ENCODE results near the gene MAP2K3.

Gene MAP2K3

GRCh38 chr17:21248500-21248899 is 36.0 kb upstream of the MAP2K3 start:
- Histone ChIP-seq H3K4ac (ENCODE audit: low read length) (no peak overlapping the region), H3K23ac (ENCODE audit: low read depth, low read length, poor library complexity) (no peak overlapping the region), H2AFZ (ENCODE audit: low read length) (no peak overlapping the region), H3K9me3 (replicated peaks in 1 of 2; ENCODE audit: control insufficient read depth in 2 of 2, insufficient read depth in 1 of 2, low read depth in 1 of 2, low read length in 2 of 2) (no peaks in the 10 kb centered on the region), H2AK5ac (ENCODE audit: low read depth, low read length) (no peak overlapping the region), H2BK5ac (ENCODE audit: low read length) (no peak overlapping the region), H2BK120ac (ENCODE audit: low read depth, low read length) (no peak overlapping the region), H3K18ac (ENCODE audit: low read length) (no peak overlapping the region), H4K91ac (ENCODE audit: low read depth, low read length, poor library complexity) (no peak overlapping the region), H3K79me1 (ENCODE audit: low read depth, low read length) (peaks cover 3% of the 10 kb centered on the region), H3K9ac (ENCODE audit: low read depth, low read length, poor library complexity) (no peak overlapping the region), H3K4me3 (ENCODE audit: low read length in 2 of 2) (no peak overlapping the region), H2BK15ac (ENCODE audit: low read length) (no peak overlapping the region), H4K8ac (ENCODE audit: low read depth, low read length) (no peak overlapping the region), H3K14ac (ENCODE audit: low read length) (no peak overlapping the region), H3K4me2 (ENCODE audit: insufficient read depth, low read length, poor library complexity, severe bottlenecking) (no peak overlapping the region), H3K27me3 (ENCODE audit: control insufficient read depth in 3 of 3, insufficient read depth in 3 of 3, low read depth in 1 of 3, low read length in 3 of 3) (peaks cover 0 to 4% (median 0%) of the 10 kb centered on the region in 3 experiments), H3K27ac (replicated peaks; ENCODE audit: low read length) (no peak overlapping the region), H3K4me1 (ENCODE audit: control insufficient read depth in 2 of 2, insufficient read depth in 1 of 2, low read depth in 1 of 2, low read length in 2 of 2) (peaks cover 0 to 3% of the 10 kb centered on the region in 2 donors), H3K36me3 (replicated peaks in 1 of 2; ENCODE audit: control insufficient read depth in 2 of 2, insufficient read depth in 2 of 2, low read length in 2 of 2) (no peaks in the 10 kb centered on the region), H2BK12ac (ENCODE audit: low read length) (no peak overlapping the region)
- no CpG with 5 or more reads among the region's 4 CpGs for WGBS, 2 donors (ENCODE audit: extremely low coverage in 2 of 2, insufficient read length in 2 of 2, insufficient replicate concordance in 1 of 2)
- no peak for DNase-seq (ENCODE audit: low spot score)

GRCh38 chr17:21249086-21249795 is 35.3 kb upstream of the MAP2K3 start:
- WGBS, 2 donors (ENCODE audit: extremely low coverage in 2 of 2, insufficient read length in 2 of 2, insufficient replicate concordance in 1 of 2): no CpG with 5 or more reads among the region's 12 CpGs
- no peak overlapping the region for H2AFZ ChIP-seq (ENCODE audit: low read length)
- H3K27ac ChIP-seq (replicated peaks; ENCODE audit: low read length): no peak overlapping the region
- H2BK15ac ChIP-seq (ENCODE audit: low read length): no peak overlapping the region
- H3K36me3 ChIP-seq (replicated peaks in 1 of 2; ENCODE audit: control insufficient read depth in 2 of 2, insufficient read depth in 2 of 2, low read length in 2 of 2): no peaks in the 10 kb centered on the region
- H4K8ac ChIP-seq (ENCODE audit: low read depth, low read length): no peak overlapping the region
- H2BK120ac ChIP-seq (ENCODE audit: low read depth, low read length): no peak overlapping the region
- H2BK5ac ChIP-seq (ENCODE audit: low read length): no peak overlapping the region
- H3K23ac ChIP-seq (ENCODE audit: low read depth, low read length, poor library complexity): no peak overlapping the region
- peaks cover 0 to 6% (median 0%) of the 10 kb centered on the region in 3 experiments for H3K27me3 ChIP-seq (ENCODE audit: control insufficient read depth in 3 of 3, insufficient read depth in 3 of 3, low read depth in 1 of 3, low read length in 3 of 3)
- no peak overlapping the region for H3K18ac ChIP-seq (ENCODE audit: low read length)
- H2AK5ac ChIP-seq (ENCODE audit: low read depth, low read length): no peak overlapping the region
- no peak overlapping the region for H3K14ac ChIP-seq (ENCODE audit: low read length)
- H3K4me3 ChIP-seq (ENCODE audit: low read length in 2 of 2): no peak overlapping the region
- no peak overlapping the region for H3K9ac ChIP-seq (ENCODE audit: low read depth, low read length, poor library complexity)
- peaks cover 3% of the 10 kb centered on the region for H3K79me1 ChIP-seq (ENCODE audit: low read depth, low read length)
- no peak for DNase-seq (ENCODE audit: low spot score)
- H2BK12ac ChIP-seq (ENCODE audit: low read length): no peak overlapping the region
- no peak overlapping the region for H3K4ac ChIP-seq (ENCODE audit: low read length)
- H3K4me2 ChIP-seq (ENCODE audit: insufficient read depth, low read length, poor library complexity, severe bottlenecking): no peak overlapping the region
- no peaks in the 10 kb centered on the region for H3K9me3 ChIP-seq (replicated peaks in 1 of 2; ENCODE audit: control insufficient read depth in 2 of 2, insufficient read depth in 1 of 2, low read depth in 1 of 2, low read length in 2 of 2)
- peaks cover 2 to 8% of the 10 kb centered on the region in 2 donors for H3K4me1 ChIP-seq (ENCODE audit: control insufficient read depth in 2 of 2, insufficient read depth in 1 of 2, low read depth in 1 of 2, low read length in 2 of 2)
- no peak overlapping the region for H4K91ac ChIP-seq (ENCODE audit: low read depth, low read length, poor library complexity)

GRCh38 chr17:21249920-21250703 is 34.4 kb upstream of the MAP2K3 start:
- WGBS, 2 donors (ENCODE audit: extremely low coverage in 2 of 2, insufficient read length in 2 of 2, insufficient replicate concordance in 1 of 2): no CpG with 5 or more reads among the region's 7 CpGs
- Histone ChIP-seq H3K27ac (replicated peaks; ENCODE audit: low read length) (no peak overlapping the region), H2AFZ (ENCODE audit: low read length) (no peak overlapping the region), H4K8ac (ENCODE audit: low read depth, low read length) (no peak overlapping the region), H4K91ac (ENCODE audit: low read depth, low read length, poor library complexity) (no peak overlapping the region), H3K27me3 (ENCODE audit: control insufficient read depth in 3 of 3, insufficient read depth in 3 of 3, low read depth in 1 of 3, low read length in 3 of 3) (peaks cover 0 to 6% (median 0%) of the 10 kb centered on the region in 3 experiments), H2BK12ac (ENCODE audit: low read length) (no peak overlapping the region), H3K79me1 (ENCODE audit: low read depth, low read length) (peaks cover 3% of the 10 kb centered on the region), H2BK5ac (ENCODE audit: low read length) (no peak overlapping the region), H2BK15ac (ENCODE audit: low read length) (no peak overlapping the region), H3K4me3 (ENCODE audit: low read length in 2 of 2) (no peak overlapping the region), H3K9ac (ENCODE audit: low read depth, low read length, poor library complexity) (no peak overlapping the region), H3K4me2 (ENCODE audit: insufficient read depth, low read length, poor library complexity, severe bottlenecking) (no peak overlapping the region), H3K4ac (ENCODE audit: low read length) (no peak overlapping the region), H3K18ac (ENCODE audit: low read length) (no peak overlapping the region), H3K9me3 (replicated peaks in 1 of 2; ENCODE audit: control insufficient read depth in 2 of 2, insufficient read depth in 1 of 2, low read depth in 1 of 2, low read length in 2 of 2) (no peaks in the 10 kb centered on the region), H3K4me1 (ENCODE audit: control insufficient read depth in 2 of 2, insufficient read depth in 1 of 2, low read depth in 1 of 2, low read length in 2 of 2) (peaks cover 2 to 8% of the 10 kb centered on the region in 2 donors), H2AK5ac (ENCODE audit: low read depth, low read length) (no peak overlapping the region), H2BK120ac (ENCODE audit: low read depth, low read length) (no peak overlapping the region), H3K23ac (ENCODE audit: low read depth, low read length, poor library complexity) (no peak overlapping the region), H3K14ac (ENCODE audit: low read length) (no peak overlapping the region), H3K36me3 (replicated peaks in 1 of 2; ENCODE audit: control insufficient read depth in 2 of 2, insufficient read depth in 2 of 2, low read length in 2 of 2) (no peaks in the 10 kb centered on the region)
- no peak for DNase-seq (ENCODE audit: low spot score)

- Histone ChIP-seq H2BK5ac (ENCODE audit: low read length) (no peak overlapping the region), H2BK120ac (ENCODE audit: low read depth, low read length) (no peak overlapping the region), H3K23ac (ENCODE audit: low read depth, low read length, poor library complexity) (no peak overlapping the region), H2AK5ac (ENCODE audit: low read depth, low read length) (no peak overlapping the region), H3K4me2 (ENCODE audit: insufficient read depth, low read length, poor library complexity, severe bottlenecking) (no peak overlapping the region), H3K9ac (ENCODE audit: low read depth, low read length, poor library complexity) (no peak overlapping the region), H3K36me3 (replicated peaks in 1 of 2; ENCODE audit: control insufficient read depth in 2 of 2, insufficient read depth in 2 of 2, low read length in 2 of 2) (no peaks in the 10 kb centered on the region), H2AFZ (ENCODE audit: low read length) (no peak overlapping the region), H4K91ac (ENCODE audit: low read depth, low read length, poor library complexity) (no peak overlapping the region), H3K27me3 (ENCODE audit: control insufficient read depth in 3 of 3, insufficient read depth in 3 of 3, low read depth in 1 of 3, low read length in 3 of 3) (peaks cover 0 to 6% (median 0%) of the 10 kb centered on the region in 3 experiments), H2BK12ac (ENCODE audit: low read length) (no peak overlapping the region), H3K18ac (ENCODE audit: low read length) (no peak overlapping the region), H3K79me1 (ENCODE audit: low read depth, low read length) (peaks cover 3% of the 10 kb centered on the region), H3K27ac (replicated peaks; ENCODE audit: low read length) (no peak overlapping the region), H3K14ac (ENCODE audit: low read length) (no peak overlapping the region), H2BK15ac (ENCODE audit: low read length) (no peak overlapping the region), H4K8ac (ENCODE audit: low read depth, low read length) (no peak overlapping the region), H3K4me1 (ENCODE audit: control insufficient read depth in 2 of 2, insufficient read depth in 1 of 2, low read depth in 1 of 2, low read length in 2 of 2) (peaks cover 2 to 8% of the 10 kb centered on the region in 2 donors), H3K4ac (ENCODE audit: low read length) (no peak overlapping the region), H3K4me3 (ENCODE audit: low read length in 2 of 2) (no peak overlapping the region), H3K9me3 (replicated peaks in 1 of 2; ENCODE audit: control insufficient read depth in 2 of 2, insufficient read depth in 1 of 2, low read depth in 1 of 2, low read length in 2 of 2) (no peaks in the 10 kb centered on the region)
- no CpG with 5 or more reads among the region's 4 CpGs for WGBS, 2 donors (ENCODE audit: extremely low coverage in 2 of 2, insufficient read length in 2 of 2, insufficient replicate concordance in 1 of 2)
- no peak for DNase-seq (ENCODE audit: low spot score)
Measured at GRCh38 chr17:21250854-21251253, 33.7 kb upstream of the MAP2K3 start.

Measured in neuronal stem cell (in vitro differentiated cells).